ENCODE results near the gene C2orf68.
A peak's percentile ranks its signal among the peaks of the same experiment; 100 is the strongest.
"Not testable (repeated sequence)": the region's sequence is repeated elsewhere in the genome, so short reads cannot be mapped to it uniquely, and the experiment has no call there.

The C2orf68 gene

DNA sequence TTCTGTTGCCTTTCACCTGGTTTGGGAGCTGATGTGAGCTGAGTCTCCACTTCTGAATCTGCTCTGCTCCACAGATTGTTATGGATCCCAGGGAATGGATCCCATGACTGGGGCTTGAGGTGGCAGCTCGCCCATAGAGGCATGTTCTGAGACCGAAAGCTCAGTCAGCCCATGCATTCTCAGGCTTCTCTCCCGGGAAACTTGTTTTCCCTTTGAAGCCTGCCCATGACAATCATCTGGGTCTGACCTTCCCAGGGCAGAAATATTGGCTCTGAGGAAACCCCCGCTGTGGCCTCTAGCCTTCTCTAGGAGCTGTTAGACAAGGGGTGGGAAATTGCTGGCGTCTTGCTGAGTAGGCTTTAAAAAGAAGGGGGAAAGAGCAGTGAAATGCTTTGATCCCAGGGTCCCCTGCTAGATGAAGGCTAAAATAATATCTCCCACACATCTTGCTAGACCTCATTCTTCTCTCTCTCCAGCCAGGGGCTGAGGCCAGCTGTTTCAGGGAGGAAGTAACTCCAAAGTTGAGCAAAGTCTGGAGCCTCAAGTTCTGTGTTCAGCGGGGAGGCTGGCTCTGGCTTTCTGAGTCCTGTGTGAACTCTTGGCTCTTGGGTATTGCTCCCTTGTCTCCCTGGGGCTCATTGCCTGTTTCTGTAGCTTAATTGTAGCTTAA, 32.5 kb downstream of the C2orf68 start:
- DNase-seq: no peak

DNA sequence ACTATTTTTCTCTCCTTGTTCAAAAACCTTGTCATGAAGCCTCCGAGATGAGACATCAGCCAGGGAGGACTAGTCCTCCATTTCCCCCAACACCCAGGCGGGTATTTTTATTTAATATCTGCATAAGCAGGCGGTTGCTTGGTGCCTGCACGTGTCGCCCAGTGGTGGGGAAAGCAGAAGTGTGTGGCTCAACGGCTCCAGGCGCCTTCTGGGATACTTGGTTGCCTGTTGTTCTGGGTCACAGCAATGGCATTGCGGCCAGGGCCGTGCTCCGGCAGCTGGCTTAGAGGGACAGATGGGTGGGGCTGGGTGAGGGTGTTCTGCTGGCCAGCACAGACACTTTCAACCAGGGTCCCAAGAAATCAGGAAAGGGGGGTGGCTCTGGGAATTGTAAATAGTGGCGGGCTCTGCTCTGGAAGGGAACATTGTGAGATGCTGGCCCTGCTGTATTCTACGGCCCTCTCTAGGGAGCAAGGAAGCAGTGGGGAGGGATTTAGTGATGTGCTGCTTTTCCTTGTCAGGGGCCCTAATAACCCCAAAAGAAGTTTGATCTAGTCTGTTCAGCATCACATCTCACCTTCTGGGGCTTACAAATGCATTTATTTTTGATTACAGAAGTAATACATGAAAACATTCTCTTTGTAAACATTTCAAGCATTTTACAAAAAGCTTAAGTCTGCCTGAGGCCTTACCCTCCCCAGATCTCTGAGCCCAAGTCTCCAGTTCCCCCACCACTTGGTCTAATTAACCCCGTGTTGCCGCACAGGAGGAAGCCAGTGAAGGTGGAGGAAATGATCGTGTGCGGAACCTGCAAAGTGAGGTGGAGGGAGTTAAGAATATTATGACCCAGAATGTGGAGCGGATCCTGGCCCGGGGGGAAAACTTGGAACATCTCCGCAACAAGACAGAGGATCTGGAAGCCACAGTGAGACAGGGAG, 33.4 kb downstream of the C2orf68 start:
- peak; percentile 25 for DNase-seq

DNA sequence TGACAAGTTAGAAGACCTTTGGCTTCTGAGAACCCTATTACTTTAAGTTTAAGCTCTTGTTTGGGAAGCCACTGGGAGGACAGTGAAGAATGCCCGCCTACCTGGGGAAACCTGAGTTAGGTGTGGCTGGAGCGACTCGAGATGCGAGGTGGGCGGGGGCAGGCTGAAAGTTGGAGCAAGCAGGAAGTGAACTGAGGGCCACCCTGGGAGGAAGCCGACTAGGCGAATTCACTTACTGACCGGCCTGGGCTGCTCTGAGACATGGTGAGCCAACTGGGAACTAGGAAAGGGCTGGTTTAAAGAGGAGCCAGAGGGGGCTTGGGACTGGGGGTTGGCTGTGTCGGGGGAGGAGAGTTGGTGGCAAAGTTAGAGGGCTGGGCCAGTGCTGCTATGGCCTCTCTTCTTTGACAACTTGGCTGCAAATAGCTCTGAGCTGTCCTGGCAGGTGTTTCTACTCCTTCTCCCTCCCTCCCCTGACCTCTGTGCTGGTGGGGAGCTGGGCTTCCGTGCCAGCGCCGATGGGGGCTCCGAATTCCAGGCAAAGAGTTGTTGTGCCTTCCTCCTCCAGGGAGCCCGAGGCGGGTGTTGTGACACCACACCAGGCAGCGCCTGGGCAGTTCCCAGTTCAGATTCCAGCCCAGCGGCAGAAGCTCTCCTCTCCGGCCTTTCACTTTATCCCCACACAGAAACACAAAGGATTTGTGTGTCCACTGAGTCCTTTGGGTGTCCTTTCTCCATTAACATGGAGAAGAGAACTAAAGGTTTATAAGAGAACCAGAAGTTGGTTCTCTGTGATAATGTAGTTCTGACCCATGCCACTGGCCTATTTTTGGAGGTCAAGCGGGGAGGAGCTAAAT, 34.3 kb downstream of the C2orf68 start, which contains the start of gene VAMP8:
Gene VAMP8 (plus strand): TSS at position 201 of the 857 bp plus-strand sequence. CDS start 61 bp downstream, at position 262.
- DNase-seq: peak; percentile 80

DNA sequence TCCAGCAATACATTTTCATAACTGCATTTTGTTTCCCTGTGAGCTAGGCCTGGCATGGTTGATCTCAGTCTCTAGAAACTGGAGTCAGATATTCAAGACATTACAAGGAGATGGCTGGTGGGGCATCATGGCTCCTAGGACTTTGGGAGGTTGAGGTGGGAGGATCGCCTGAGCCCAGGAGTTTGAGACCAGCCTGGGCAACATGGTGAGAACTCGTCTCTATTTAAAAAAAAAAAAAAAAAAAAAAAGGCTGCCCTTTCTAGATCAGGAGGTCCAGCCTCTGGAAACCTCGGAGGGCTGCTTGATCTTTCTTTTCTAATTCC, 34.8 kb downstream of the C2orf68 start:
- no peak for DNase-seq

DNA sequence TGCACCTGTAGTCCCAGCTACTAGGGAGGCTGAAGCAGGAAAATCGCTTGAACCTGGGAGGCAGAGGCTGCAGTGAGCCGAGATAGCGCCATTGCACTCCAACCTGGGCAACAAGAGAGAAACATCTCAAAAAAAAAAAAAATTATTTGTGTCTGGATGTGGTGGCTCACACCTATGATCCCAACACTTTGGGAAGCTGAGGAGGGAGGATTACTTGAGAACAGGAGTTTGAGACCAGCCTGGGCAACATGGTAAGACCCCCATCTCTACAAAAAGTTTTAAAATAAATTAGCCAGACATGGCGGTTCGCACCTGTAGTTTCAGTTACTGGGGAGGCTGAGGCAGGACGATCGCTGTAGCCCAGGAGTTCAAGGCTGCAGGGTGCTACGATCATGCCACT, 36.1 kb downstream of the C2orf68 start:
- no peak for DNase-seq

DNA sequence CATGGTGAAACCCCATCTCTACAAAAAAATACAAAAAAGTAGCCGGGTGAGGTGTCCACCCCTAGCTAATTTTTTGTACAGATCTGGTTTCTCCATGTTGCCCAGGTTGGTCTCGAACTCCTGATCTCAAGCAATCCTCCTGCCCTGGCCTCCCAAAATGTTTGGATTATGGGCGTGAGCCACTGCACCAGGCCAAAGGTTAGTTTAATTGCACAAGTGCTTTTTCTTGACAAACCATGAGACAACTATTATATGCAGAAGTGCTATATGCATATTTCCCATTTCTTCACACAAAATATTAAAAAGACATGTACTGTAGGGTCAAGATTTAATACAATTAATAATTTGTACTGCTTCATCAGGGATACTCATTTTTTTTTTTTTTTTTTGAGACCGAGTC, 45.6 kb downstream of the C2orf68 start:
- no peak for DNase-seq

DNA sequence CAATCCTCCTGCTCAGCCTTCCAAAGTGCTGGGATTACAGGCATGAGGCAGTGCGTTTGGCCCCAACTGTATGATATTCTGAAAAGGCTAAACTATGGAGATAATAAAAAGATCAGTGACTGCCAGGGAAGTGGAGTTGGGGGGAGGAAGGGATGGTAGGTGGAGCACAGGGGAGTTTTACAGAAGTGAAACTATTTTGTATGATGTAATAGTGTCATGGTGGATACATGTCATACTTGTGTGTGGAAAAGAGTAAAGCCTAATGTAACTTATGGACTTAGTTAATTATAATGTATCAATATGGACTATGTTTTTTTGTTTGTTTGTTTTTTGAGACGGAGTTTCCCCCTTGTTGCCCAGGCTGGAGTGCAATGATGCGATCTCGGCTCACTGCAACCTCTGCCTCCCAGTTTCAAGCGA, 47.7 kb downstream of the C2orf68 start:
- DNase-seq: no peak

DNA sequence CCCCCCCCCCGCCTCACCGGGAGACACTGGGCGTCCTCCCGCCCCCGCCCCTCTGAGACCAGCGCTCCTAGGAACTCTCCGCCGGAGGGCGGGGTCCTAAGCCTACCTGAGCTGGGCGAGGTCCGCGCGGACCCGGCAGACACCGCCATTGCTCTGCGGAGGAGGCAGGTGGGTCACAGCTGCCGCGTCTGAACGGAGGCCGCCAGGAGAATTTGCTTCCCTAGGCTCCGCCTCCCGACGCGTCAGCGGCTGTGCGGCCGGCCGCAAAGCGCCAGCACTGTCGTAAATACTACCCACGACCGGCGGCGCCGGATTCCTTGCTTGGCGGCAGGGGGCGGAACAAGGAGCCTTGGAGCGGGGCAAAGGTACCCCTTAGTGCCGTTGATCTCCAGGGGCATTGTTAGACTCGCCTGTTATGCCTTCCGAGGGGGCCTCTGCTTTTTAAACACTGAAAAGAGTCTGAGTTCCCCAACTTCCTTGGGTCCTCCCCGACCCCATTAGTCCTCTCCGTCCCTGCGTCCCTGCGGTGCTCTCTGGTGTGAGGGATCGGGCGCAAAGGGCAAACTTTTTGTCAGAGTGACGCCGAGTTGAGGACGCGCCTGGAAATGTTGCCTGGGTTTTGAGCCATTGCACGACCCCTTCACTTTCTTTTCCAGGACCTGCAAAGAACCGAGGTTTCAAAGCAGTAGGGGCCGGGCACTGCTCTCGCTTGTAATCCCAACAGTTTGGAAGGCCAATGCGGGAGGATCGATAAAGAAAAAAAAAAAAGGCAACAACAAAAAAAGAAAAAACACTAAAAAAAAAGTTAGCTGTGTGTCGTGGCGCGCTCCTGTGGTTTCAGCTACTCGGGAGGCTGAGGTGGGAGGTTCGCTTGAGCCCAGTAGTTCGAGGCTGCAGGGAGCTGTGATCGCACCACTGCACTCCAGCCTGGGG, 50.3 kb downstream of the C2orf68 start, which contains the start of gene GGCX:
Gene GGCX (minus strand): TSS at position 214 of the 933 bp plus-strand sequence. CDS start 65 bp downstream, at position 149.
- DNase-seq: peak; percentile 96

DNA sequence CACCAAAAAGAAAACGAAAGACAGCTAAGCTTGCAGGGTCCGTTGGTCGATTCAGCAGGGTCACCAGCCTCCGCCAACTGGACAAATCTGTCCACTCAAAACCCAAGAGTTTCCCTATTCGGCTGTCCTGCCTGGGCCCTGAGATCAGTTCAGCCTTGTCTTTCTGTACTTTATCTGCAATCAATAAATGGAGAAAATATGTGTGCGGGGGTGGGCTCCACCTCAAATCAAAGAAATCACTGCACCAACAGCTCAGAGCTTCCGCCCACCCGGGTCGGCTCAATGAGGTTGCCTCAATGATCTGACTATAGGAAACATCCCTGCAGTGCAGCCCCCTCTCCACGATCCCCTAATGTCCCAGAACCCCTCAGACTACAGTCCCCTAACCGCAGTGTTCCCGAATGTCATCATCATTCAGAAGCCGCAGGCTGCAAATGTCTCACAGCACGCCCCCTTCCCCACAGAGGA, 51.0 kb downstream of the C2orf68 start:
- no peak for DNase-seq

DNA sequence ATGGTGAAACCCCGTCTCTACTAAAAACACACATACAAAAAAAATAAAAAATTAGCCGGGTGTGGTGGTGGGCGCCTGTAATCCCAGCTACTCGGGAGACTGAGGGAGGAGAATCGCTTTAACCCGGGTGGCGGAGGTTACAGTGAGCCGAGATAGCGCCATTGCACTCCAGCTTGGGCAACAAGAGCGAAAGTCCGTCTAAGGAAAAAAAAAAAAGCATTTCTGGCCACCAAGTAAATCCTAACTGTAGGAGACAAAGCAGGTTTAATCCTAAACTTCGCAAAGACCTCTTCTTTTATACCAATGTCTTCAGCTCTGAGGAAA, 51.5 kb downstream of the C2orf68 start:
- DNase-seq: not testable (repeated sequence)

DNA sequence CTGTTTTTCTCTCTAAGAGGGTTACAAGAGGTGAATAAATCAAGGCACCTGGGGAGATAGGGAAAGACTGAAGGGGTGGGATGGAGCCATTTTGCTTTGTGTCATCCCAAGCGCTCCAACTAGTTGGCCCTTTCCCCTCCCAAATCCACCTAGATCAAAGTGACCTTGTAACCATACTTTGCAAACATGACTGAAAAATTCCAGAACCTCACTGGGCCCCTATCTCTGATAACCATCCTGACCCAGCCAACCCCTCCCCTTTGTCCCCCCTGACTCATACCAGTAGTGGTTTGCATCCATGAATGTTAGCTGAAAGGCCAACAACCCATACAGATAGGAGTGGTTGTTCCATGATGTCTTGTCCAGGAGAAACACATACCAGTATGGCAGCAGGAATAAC, 53.7 kb downstream of the C2orf68 start:
- no peak for DNase-seq

DNA sequence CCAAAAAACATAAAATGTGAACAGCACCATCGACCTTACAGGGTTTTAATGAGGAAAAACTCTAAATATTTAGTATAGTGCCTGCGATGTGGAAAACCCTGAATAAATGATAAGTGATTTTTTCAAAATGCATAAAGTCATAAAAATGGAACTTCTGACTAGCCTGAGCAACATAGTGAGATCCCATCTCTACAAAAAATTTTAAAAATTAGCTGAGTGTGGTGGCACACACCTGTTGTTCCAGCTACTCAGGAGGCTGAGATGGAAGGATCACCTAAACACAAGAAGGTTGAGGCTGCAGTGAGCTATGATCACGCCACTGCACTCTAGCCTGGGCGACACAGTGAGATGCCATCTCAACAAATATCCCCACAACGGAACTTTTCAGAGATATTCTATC, 54.7 kb downstream of the C2orf68 start:
- DNase-seq: no peak
